Measurements from ENCODE around the gene CRACDL. TPM values are rescaled to one million over a fixed set of nuclear protein-coding genes. Genes with fewer than 3 reads are reported as not detected.

Gene CRACDL

Small RNA genes lying within 50 kb of the gene (small RNA-seq; reads per million reads assigned to genes)
- gene RNU4-84P (ENCODE audit: insufficient read depth) (not detected), gene RNU7-46P (ENCODE audit: insufficient read depth) (not detected)

Data from neuronal stem cell (in vitro differentiated cells).